ENCODE results near the gene HLA-E.
"Not testable (repeated sequence)": the region's sequence is repeated elsewhere in the genome, so short reads cannot be mapped to it uniquely, and the experiment has no call there.

The HLA-E gene

GRCh38 chr6:30507849-30508827 lies 18.8 kb downstream of the HLA-E start:
- no peak for DNase-seq (ENCODE audit: low read depth, low spot score)

GRCh38 chr6:30508890-30509736 lies 19.8 kb downstream of the HLA-E start:
- no peak for DNase-seq (ENCODE audit: low read depth, low spot score)

- no peak for DNase-seq (ENCODE audit: low read depth, low spot score)
Observed at GRCh38 chr6:30510419-30511168, 21.3 kb downstream of the HLA-E start.

GRCh38 chr6:30511169-30511546 lies 21.8 kb downstream of the HLA-E start:
- DNase-seq (ENCODE audit: low read depth, low spot score): no peak

GRCh38 chr6:30513451-30513850 lies 24.1 kb downstream of the HLA-E start:
- DNase-seq (ENCODE audit: low read depth, low spot score): no peak

GRCh38 chr6:30515106-30515505 lies 25.8 kb downstream of the HLA-E start:
- no peak for DNase-seq (ENCODE audit: low read depth, low spot score)

- DNase-seq (ENCODE audit: low read depth, low spot score): peak; percentile 73
Observed at GRCh38 chr6:30515944-30516753, 26.8 kb downstream of the HLA-E start.

- not testable (repeated sequence) for DNase-seq (ENCODE audit: low read depth, low spot score)
Observed at GRCh38 chr6:30516754-30517076, 27.4 kb downstream of the HLA-E start.

GRCh38 chr6:30517767-30518504 lies 28.6 kb downstream of the HLA-E start:
- not testable (repeated sequence) for DNase-seq (ENCODE audit: low read depth, low spot score)

- DNase-seq (ENCODE audit: low read depth, low spot score): not testable (repeated sequence)
Observed at GRCh38 chr6:30518505-30519145, 29.3 kb downstream of the HLA-E start.

- DNase-seq (ENCODE audit: low read depth, low spot score): no peak
Observed at GRCh38 chr6:30520522-30520921, 31.2 kb downstream of the HLA-E start.

- not testable (repeated sequence) for DNase-seq (ENCODE audit: low read depth, low spot score)
Observed at GRCh38 chr6:30521082-30521481, 31.8 kb downstream of the HLA-E start.

- not testable (repeated sequence) for DNase-seq (ENCODE audit: low read depth, low spot score)
Observed at GRCh38 chr6:30521952-30522351, 32.6 kb downstream of the HLA-E start.

- DNase-seq (ENCODE audit: low read depth, low spot score): not testable (repeated sequence)
Observed at GRCh38 chr6:30526444-30526843, 37.1 kb downstream of the HLA-E start.

GRCh38 chr6:30529349-30529875 lies 40.1 kb downstream of the HLA-E start:
- not testable (repeated sequence) for DNase-seq (ENCODE audit: low read depth, low spot score)

- no peak for DNase-seq (ENCODE audit: low read depth, low spot score)
Observed at GRCh38 chr6:30530014-30530413, 40.7 kb downstream of the HLA-E start.

- no peak for DNase-seq (ENCODE audit: low read depth, low spot score)
Observed at GRCh38 chr6:30533460-30534294, 44.4 kb downstream of the HLA-E start.

- DNase-seq (ENCODE audit: low read depth, low spot score): no peak
Observed at GRCh38 chr6:30537931-30538330, 48.6 kb downstream of the HLA-E start.
